ENCODE data around the gene LRRC27. TPM values are rescaled to one million over a fixed set of nuclear protein-coding genes. Genes with fewer than 3 reads are reported as not detected.
"Not testable (repeated sequence)": the region's sequence is repeated elsewhere in the genome, so short reads cannot be mapped to it uniquely, and the experiment has no call there.

The LRRC27 gene
- total and polyA plus RNA-seq, 7 donors = 2.2 to 8.3 (median 2.5) TPM

DNA sequence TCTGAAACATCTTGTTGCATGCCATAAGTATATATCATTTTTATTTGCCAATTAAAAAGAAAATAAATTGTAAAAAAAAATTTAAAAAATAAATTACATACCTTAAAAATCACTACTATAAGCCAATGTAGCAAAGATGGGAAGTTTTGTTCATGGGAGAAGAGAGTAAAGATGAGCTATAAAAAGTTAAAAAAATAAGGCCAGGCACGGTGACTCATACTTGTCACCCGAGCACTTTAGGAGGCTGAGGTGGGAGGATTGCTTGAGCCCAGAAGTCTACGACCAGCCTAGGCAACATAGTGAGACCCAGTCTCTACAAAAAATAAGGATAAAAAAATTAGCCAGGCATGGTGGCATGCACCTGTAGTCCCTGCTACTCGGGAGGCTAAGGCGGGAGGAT, 15.9 kb upstream of the LRRC27 start:
- H3K9me3 ChIP-seq = no peaks in the 10 kb centered on the region
- DNase-seq (no peak), ATAC-seq (no peak)
- intact Hi-C loops (cut with DNase I) = no loop called here
- H3K4me1 ChIP-seq = peaks cover 8% of the 10 kb centered on the region
- TF ChIP-seq, protein P1, sequence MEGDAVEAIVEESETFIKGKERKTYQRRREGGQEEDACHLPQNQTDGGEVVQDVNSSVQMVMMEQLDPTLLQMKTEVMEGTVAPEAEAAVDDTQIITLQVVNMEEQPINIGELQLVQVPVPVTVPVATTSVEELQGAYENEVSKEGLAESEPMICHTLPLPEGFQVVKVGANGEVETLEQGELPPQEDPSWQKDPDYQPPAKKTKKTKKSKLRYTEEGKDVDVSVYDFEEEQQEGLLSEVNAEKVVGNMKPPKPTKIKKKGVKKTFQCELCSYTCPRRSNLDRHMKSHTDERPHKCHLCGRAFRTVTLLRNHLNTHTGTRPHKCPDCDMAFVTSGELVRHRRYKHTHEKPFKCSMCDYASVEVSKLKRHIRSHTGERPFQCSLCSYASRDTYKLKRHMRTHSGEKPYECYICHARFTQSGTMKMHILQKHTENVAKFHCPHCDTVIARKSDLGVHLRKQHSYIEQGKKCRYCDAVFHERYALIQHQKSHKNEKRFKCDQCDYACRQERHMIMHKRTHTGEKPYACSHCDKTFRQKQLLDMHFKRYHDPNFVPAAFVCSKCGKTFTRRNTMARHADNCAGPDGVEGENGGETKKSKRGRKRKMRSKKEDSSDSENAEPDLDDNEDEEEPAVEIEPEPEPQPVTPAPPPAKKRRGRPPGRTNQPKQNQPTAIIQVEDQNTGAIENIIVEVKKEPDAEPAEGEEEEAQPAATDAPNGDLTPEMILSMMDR (IDR thresholded peaks at IDR 0.05) = no peak
- 83 to 87% (median 83%) methylated on average over 5 of the region's 5 CpGs for WGBS, 3 donors
- no peaks in the 10 kb centered on the region for H3K36me3 ChIP-seq (ENCODE audit: insufficient read depth in 1 of 2, low read depth in 1 of 2)
- no peak overlapping the region for H3K4me3 ChIP-seq
- H3K27ac ChIP-seq = no peak overlapping the region
- H3K27me3 ChIP-seq (ENCODE audit: insufficient read depth in 3 of 3, low read length in 2 of 3) = no peaks in the 10 kb centered on the region

DNA sequence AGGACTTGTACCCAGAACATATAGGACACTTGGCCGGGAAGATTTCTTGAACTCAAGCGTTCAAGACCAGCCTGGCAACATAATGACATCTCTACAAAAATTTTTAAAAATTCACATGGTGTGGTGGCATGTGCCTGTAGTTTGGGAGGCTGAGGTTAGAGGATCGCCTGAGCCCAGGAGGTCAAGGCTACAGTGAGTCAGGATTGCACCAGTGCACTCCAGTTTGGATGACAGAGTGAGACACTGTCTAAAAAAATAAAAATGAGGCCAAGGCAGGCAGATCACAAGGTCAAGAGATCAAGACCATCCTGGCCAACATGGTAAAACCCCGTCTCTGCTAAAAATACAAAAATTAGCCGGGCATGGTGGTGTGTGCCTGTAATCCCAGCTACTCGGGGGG, 14.5 kb upstream of the LRRC27 start:
- H3K4me1 ChIP-seq; H3K36me3 ChIP-seq (ENCODE audit: insufficient read depth in 1 of 2, low read depth in 1 of 2); H3K9me3 ChIP-seq; H3K4me3 ChIP-seq; H3K27ac ChIP-seq; DNase-seq; H3K27me3 ChIP-seq (ENCODE audit: insufficient read depth in 3 of 3, low read length in 2 of 3); ATAC-seq; intact Hi-C loops (cut with DNase I): not testable (repeated sequence)
- 82 to 92% (median 85%) methylated on average over 6 of the region's 6 CpGs for WGBS, 3 donors

DNA sequence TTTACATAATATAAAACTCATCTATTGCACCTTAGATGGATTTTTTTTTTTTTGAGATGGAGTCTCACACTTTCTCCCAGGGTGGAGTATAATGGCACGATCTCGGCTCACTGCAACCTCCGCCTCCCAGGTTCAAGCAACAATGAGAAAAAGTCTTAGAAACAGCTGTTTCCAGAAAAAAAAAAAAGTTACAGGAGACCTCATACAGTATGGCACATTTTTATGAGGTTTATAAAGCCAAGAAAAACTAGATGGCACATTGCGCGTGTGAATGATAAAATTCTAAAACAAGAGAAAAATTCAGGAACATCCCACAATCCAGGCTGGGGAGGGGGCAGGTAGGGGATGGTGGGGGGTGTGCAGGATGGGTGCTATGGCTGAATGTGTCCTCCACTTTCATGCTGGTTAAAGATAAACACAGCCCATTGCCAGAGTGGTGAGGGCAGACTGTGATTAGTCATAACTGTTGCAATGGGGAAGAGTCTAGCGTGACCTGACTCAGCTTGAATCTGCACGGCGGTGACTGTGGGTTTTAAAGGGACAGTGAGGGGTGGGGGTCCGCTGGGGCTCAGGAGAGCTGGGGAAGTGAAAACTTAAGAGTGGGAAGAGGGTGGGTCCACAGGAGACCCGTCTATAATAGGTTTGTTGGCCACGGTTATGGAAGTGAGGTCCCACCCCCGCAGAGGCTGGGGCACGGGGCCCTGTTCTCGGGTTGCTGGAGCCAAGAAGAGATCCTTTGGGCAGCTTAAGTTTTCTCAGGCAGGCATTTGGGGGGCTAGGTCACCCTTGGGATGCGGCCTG, 11.9 kb upstream of the LRRC27 start:
- intact Hi-C loops (cut with DNase I) = no loop called here
- peaks cover 13% of the 10 kb centered on the region for H3K4me1 ChIP-seq
- DNase-seq (no peak), ATAC-seq (peak; percentile 93 to 96 (median 94))
- H3K4me3 ChIP-seq = peak overlapping the region; percentile 26
- no peaks in the 10 kb centered on the region for H3K9me3 ChIP-seq
- WGBS, 3 donors = 29 to 50% (median 40%) methylated on average over 15 of the region's 15 CpGs
- H3K27me3 ChIP-seq (ENCODE audit: insufficient read depth in 3 of 3, low read length in 2 of 3) = no peaks in the 10 kb centered on the region
- H3K27ac ChIP-seq = no peak overlapping the region
- no peaks in the 10 kb centered on the region for H3K36me3 ChIP-seq (ENCODE audit: insufficient read depth in 1 of 2, low read depth in 1 of 2)
- TF ChIP-seq, protein P1 (IDR thresholded peaks at IDR 0.05) = no peak

DNA sequence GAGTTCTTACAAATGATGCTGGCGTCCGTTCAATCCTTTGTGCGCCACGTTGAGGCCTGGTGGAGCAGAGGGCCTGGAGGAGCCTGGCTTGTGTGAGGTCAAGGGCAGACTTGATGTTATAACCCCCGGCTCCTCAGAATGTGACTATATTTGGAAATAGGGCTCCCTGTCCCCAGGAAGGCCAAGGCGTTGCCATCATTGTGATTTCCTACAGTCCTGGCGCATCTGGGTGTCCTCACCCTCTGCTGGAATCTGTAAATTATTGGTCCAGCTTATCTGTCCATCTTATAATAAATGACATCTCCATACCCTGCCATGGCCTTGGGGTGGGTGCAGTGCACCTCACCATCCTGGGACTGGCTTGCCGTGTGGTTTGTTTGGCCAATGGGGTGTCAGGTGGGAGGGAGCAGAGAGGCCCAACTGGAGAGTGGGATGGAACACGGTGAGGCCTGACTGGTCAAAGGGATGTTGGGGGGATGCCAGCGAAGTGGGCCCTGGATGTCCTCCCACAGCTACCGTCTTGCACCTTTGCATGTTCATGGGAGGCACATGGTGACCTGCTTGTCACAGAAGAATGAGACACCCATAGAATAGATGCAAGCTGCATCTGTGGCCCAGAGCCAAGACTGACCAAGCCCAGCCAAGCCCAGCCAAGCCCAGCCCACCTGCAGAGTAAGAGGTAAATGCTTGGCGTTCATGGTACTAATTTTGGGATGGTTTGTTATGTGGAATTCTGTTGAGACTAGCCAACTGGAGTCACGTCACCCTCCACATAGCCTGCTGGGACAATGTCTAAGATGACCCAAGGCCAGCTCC, 11.1 kb upstream of the LRRC27 start:
- ATAC-seq (peak; percentile 2 to 35 (median 20)), DNase-seq (no peak)
- H3K27me3 ChIP-seq (ENCODE audit: insufficient read depth in 3 of 3, low read length in 2 of 3) = no peaks in the 10 kb centered on the region
- no peaks in the 10 kb centered on the region for H3K9me3 ChIP-seq
- TF ChIP-seq, protein P1 (IDR thresholded peaks at IDR 0.05) = no peak
- intact Hi-C loops (cut with DNase I) = no loop called here
- peak overlapping the region; percentile 26 for H3K4me3 ChIP-seq
- no peaks in the 10 kb centered on the region for H3K36me3 ChIP-seq (ENCODE audit: insufficient read depth in 1 of 2, low read depth in 1 of 2)
- H3K27ac ChIP-seq = no peak overlapping the region
- H3K4me1 ChIP-seq = peaks cover 13% of the 10 kb centered on the region
- 79 to 87% (median 85%) methylated on average over 13 of the region's 13 CpGs for WGBS, 3 donors

DNA sequence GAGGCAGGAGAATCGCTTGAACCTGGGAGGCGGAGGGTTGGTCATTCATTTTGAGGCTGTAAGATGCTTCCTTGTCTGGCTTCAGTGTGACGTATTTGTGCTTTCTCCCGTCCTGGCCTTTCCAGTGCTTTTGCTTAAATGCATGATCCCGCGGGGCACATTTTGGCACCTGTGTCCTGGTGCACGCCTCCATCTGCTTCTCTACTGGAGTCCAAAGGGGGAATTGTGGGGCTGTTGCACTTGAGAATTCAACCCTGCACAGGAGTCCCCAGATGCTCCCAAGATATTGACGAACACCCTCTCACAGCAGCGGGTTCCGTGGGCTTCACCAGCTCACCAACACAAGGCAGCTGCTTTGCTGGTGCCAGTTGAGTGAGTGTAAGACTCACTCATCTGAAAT, 10.3 kb upstream of the LRRC27 start:
- no peak for DNase-seq
- Histone ChIP-seq H3K4me3 (no peak overlapping the region), H3K9me3 (no peaks in the 10 kb centered on the region), H3K36me3 (ENCODE audit: insufficient read depth in 1 of 2, low read depth in 1 of 2) (no peaks in the 10 kb centered on the region), H3K27me3 (ENCODE audit: insufficient read depth in 3 of 3, low read length in 2 of 3) (no peaks in the 10 kb centered on the region), H3K4me1 (peaks cover 13% of the 10 kb centered on the region), H3K27ac (no peak overlapping the region)
- ATAC-seq = no peak
- intact Hi-C loops (cut with DNase I) = no loop called here
- WGBS, 3 donors = 66 to 82% (median 74%) methylated on average over 10 of the region's 10 CpGs
- TF ChIP-seq, protein P1 (IDR thresholded peaks at IDR 0.05) = no peak
